ENCODE results near the gene PLCH2.

PLCH2 gene

GRCh38 chr1:2498648-2499047, 22.6 kb downstream of the PLCH2 start:
- H3K36me3 ChIP-seq (ENCODE audit: insufficient read depth) = no peaks in the 10 kb centered on the region
- no peak overlapping the region for H3K4me2 ChIP-seq
- H3K9ac ChIP-seq = no peak overlapping the region
- TF ChIP-seq, protein P1, sequence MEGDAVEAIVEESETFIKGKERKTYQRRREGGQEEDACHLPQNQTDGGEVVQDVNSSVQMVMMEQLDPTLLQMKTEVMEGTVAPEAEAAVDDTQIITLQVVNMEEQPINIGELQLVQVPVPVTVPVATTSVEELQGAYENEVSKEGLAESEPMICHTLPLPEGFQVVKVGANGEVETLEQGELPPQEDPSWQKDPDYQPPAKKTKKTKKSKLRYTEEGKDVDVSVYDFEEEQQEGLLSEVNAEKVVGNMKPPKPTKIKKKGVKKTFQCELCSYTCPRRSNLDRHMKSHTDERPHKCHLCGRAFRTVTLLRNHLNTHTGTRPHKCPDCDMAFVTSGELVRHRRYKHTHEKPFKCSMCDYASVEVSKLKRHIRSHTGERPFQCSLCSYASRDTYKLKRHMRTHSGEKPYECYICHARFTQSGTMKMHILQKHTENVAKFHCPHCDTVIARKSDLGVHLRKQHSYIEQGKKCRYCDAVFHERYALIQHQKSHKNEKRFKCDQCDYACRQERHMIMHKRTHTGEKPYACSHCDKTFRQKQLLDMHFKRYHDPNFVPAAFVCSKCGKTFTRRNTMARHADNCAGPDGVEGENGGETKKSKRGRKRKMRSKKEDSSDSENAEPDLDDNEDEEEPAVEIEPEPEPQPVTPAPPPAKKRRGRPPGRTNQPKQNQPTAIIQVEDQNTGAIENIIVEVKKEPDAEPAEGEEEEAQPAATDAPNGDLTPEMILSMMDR (conservative IDR thresholded peaks at IDR 0.05; ENCODE audit: low read depth, low read length) = no peak
- H3K4me3 ChIP-seq (IDR thresholded peaks at IDR 0.05; ENCODE audit: insufficient read depth, low read depth, low read length) = no peak overlapping the region
- no peaks in the 10 kb centered on the region for H3K79me2 ChIP-seq (ENCODE audit: insufficient read depth, low read depth)
- no peaks in the 10 kb centered on the region for H3K4me1 ChIP-seq (ENCODE audit: low read depth, poor library complexity, severe bottlenecking)
- H4K20me1 ChIP-seq (ENCODE audit: insufficient read depth) = no peaks in the 10 kb centered on the region
- H2AFZ ChIP-seq (ENCODE audit: low read depth) = no peak overlapping the region
- peaks cover 81% of the 10 kb centered on the region for H3K27me3 ChIP-seq (ENCODE audit: insufficient read depth, low read depth)
- no peak overlapping the region for H3K27ac ChIP-seq

DNA sequence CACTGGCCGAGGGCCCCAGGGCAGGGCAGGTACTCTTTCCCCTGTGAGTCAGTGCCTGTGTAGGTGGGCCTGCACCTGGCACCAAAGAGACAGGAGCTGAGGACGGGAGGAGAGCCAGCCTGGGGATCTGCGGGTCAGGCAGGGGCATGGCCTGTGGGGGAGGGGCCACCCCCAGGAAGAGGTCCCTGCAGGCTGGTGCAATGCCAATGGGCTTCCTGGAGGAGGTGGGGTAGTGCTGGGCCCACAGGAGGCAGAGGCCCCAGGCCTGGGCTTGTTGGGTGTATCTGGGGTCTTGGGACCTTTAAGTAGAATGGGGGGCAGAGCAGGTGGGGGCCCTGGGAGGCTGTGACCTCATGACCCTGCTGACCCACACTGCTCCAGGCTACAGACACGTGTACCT, 23.2 kb downstream of the PLCH2 start:
- Histone ChIP-seq H3K36me3 (ENCODE audit: insufficient read depth) (no peaks in the 10 kb centered on the region), H3K4me1 (ENCODE audit: low read depth, poor library complexity, severe bottlenecking) (no peaks in the 10 kb centered on the region), H3K27ac (no peak overlapping the region), H3K4me3 (IDR thresholded peaks at IDR 0.05; ENCODE audit: insufficient read depth, low read depth, low read length) (no peak overlapping the region), H4K20me1 (ENCODE audit: insufficient read depth) (no peaks in the 10 kb centered on the region), H3K4me2 (no peak overlapping the region), H3K9ac (no peak overlapping the region), H2AFZ (ENCODE audit: low read depth) (no peak overlapping the region), H3K79me2 (ENCODE audit: insufficient read depth, low read depth) (no peaks in the 10 kb centered on the region), H3K27me3 (ENCODE audit: insufficient read depth, low read depth) (peaks cover 76% of the 10 kb centered on the region)
- TF ChIP-seq, protein P1 (conservative IDR thresholded peaks at IDR 0.05; ENCODE audit: low read depth, low read length) = no peak

DNA sequence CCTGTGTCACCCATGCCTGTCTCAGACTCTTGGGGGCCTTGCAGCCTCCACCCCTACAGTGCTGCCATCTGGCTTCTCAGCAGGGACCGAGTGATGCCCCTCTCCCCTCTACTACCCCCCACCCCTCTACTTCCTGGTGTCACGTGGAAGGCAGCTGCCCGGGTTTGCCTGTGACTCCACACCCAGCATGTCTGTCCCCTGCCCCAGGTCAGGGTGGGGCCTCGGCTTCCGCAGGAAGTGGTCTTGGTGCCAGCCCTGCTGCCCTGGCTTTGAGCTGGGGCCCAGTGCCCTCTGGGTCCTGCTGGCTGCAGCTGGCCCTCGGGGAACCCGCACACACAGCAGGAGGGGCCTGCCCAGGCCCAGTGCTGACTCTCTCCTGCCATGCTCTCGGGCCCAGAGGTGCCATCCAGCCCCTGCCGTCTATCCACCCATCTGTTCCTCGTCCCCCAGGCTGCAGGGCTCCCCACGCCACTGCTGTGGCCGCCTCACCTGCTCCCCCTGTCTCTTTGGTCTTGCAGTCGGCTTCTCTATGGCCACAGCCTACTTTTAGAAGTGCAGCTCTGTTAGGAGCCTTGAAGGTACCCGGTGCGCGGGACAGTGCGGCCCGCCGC, 24.0 kb downstream of the PLCH2 start:
- no peaks in the 10 kb centered on the region for H3K79me2 ChIP-seq (ENCODE audit: insufficient read depth, low read depth)
- no peak overlapping the region for H3K9ac ChIP-seq
- H3K4me1 ChIP-seq (ENCODE audit: low read depth, poor library complexity, severe bottlenecking) = no peaks in the 10 kb centered on the region
- no peak overlapping the region for H3K4me2 ChIP-seq
- H4K20me1 ChIP-seq (ENCODE audit: insufficient read depth) = no peaks in the 10 kb centered on the region
- H2AFZ ChIP-seq (ENCODE audit: low read depth) = no peak overlapping the region
- H3K27me3 ChIP-seq (ENCODE audit: insufficient read depth, low read depth) = peaks cover 68% of the 10 kb centered on the region
- H3K4me3 ChIP-seq (IDR thresholded peaks at IDR 0.05; ENCODE audit: insufficient read depth, low read depth, low read length) = no peak overlapping the region
- no peaks in the 10 kb centered on the region for H3K36me3 ChIP-seq (ENCODE audit: insufficient read depth)
- TF ChIP-seq, protein P1 (conservative IDR thresholded peaks at IDR 0.05; ENCODE audit: low read depth, low read length) = no peak
- no peak overlapping the region for H3K27ac ChIP-seq

GRCh38 chr1:2501041-2501819, 25.1 kb downstream of the PLCH2 start:
- H3K4me2 ChIP-seq = no peak overlapping the region
- H3K79me2 ChIP-seq (ENCODE audit: insufficient read depth, low read depth) = no peaks in the 10 kb centered on the region
- no peak overlapping the region for H3K9ac ChIP-seq
- TF ChIP-seq, protein P1 (conservative IDR thresholded peaks at IDR 0.05; ENCODE audit: low read depth, low read length) = no peak
- H3K4me1 ChIP-seq (ENCODE audit: low read depth, poor library complexity, severe bottlenecking) = no peaks in the 10 kb centered on the region
- no peak overlapping the region for H3K27ac ChIP-seq
- no peaks in the 10 kb centered on the region for H4K20me1 ChIP-seq (ENCODE audit: insufficient read depth)
- peaks cover 56% of the 10 kb centered on the region for H3K27me3 ChIP-seq (ENCODE audit: insufficient read depth, low read depth)
- no peak overlapping the region for H3K4me3 ChIP-seq (IDR thresholded peaks at IDR 0.05; ENCODE audit: insufficient read depth, low read depth, low read length)
- no peak overlapping the region for H2AFZ ChIP-seq (ENCODE audit: low read depth)
- H3K36me3 ChIP-seq (ENCODE audit: insufficient read depth) = no peaks in the 10 kb centered on the region

Data from KMS-11 (cell line).